ENCODE results near the gene USF1. TPM values are rescaled to one million over a fixed set of nuclear protein-coding genes. Genes with fewer than 3 reads are reported as not detected.
A peak's percentile ranks its signal among the peaks of the same experiment; 100 is the strongest.

Gene USF1
- total RNA-seq, 4 donors from 2014 or later, result 35.9 to 55.7 (median 49.4) TPM

DNA sequence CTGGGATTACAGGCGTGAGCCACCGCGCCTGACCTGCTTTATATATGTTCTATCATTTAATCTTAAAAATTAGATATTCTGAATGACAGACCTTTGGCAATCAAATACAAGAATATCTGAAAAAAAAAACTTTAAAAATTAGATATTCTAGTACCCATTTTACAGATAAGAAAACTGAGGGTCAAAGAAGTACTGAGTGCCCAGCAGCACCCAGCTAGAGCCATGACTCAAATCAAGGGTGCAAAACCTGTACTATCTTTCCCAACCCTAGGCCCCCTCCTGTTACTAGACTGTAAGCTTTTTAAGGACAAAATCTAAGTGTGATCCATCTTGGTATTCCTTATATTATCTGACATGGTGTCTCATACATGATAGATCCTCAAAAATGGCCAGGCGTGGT lies 15.6 kb upstream of the USF1 start:
- peaks cover 0 to 4% (median 0%) of the 10 kb centered on the region in 3 donors for H3K4me1 ChIP-seq
- 86 to 100% methylated on average over 3 to 4 of the region's 4 CpGs for WGBS, 2 donors
- H3K27ac ChIP-seq, result no peak overlapping the region
- no peak for DNase-seq
- H3K4me3 ChIP-seq, result no peak overlapping the region
- no peak for TF ChIP-seq POLR2A (IDR thresholded peaks at IDR 0.05)
- TF ChIP-seq, protein P1, sequence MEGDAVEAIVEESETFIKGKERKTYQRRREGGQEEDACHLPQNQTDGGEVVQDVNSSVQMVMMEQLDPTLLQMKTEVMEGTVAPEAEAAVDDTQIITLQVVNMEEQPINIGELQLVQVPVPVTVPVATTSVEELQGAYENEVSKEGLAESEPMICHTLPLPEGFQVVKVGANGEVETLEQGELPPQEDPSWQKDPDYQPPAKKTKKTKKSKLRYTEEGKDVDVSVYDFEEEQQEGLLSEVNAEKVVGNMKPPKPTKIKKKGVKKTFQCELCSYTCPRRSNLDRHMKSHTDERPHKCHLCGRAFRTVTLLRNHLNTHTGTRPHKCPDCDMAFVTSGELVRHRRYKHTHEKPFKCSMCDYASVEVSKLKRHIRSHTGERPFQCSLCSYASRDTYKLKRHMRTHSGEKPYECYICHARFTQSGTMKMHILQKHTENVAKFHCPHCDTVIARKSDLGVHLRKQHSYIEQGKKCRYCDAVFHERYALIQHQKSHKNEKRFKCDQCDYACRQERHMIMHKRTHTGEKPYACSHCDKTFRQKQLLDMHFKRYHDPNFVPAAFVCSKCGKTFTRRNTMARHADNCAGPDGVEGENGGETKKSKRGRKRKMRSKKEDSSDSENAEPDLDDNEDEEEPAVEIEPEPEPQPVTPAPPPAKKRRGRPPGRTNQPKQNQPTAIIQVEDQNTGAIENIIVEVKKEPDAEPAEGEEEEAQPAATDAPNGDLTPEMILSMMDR (IDR thresholded peaks at IDR 0.05), result no peak
- peaks cover 0 to 34% (median 0%) of the 10 kb centered on the region in 3 donors for H3K36me3 ChIP-seq
- intact Hi-C loops (cut with DNase I), result no loop called here
- no peaks in the 10 kb centered on the region for H3K9me3 ChIP-seq
- H3K27me3 ChIP-seq, result peaks cover 0 to 6% (median 0%) of the 10 kb centered on the region in 4 donors

DNA sequence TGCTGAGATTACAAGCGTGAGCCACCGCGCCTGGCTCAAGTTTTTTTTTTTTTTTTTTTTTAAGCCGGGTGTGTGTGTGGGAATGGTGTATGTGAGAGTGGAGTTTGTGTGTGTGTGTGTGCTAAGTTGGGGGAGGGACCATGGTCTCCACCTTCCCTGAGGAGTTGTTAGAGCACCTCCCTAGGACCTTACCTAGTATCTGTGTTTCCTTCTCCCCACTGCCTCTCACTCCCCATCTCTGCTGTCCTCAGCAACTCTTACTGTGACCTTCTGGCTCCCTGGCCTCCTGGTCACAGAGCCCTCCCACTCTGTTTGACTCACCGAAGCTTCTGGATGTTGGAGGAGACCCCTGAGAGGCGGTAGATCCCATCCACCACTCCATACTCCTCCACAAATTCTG lies 13.5 kb upstream of the USF1 start:
- 85 to 91% methylated on average over 4 to 6 of the region's 6 CpGs for WGBS, 2 donors
- Histone ChIP-seq H3K4me1 (peaks cover 0 to 4% (median 0%) of the 10 kb centered on the region in 3 donors), H3K36me3 (peaks cover 0 to 42% (median 4%) of the 10 kb centered on the region in 3 donors), H3K4me3 (no peak overlapping the region), H3K27me3 (peaks cover 0 to 24% (median 0%) of the 10 kb centered on the region in 4 donors), H3K9me3 (no peaks in the 10 kb centered on the region), H3K27ac (no peak overlapping the region)
- no peak for DNase-seq
- no peak for TF ChIP-seq POLR2A (IDR thresholded peaks at IDR 0.05)
- TF ChIP-seq, protein P1 (IDR thresholded peaks at IDR 0.05), result no peak
- intact Hi-C loops (cut with DNase I), result no loop called here

DNA sequence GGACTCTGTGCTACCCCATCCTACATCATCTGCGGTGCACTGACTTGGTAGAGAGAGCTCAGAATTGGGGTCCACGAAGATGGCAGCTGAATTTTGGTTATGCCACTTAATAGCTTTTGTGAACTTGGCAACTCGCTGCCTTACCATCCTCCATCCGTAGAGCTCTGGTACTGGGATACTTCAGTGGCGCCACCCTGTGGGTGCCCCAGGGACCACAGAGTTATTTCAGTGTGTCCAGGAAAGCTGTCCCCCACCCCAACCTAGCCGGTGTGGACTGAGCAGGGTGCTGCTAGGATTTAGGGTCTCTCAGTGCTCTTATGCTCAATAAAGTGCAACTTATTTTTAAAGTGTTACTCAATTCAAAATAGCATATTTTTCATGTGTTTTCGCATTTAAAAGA lies 9.0 kb upstream of the USF1 start:
- Histone ChIP-seq H3K4me1 (peaks cover 0 to 4% (median 0%) of the 10 kb centered on the region in 3 donors), H3K9me3 (no peaks in the 10 kb centered on the region), H3K4me3 (no peak overlapping the region), H3K27me3 (peaks cover 0 to 25% (median 0%) of the 10 kb centered on the region in 4 donors), H3K27ac (no peak overlapping the region), H3K36me3 (peaks cover 0 to 86% (median 27%) of the 10 kb centered on the region in 3 donors)
- WGBS, 2 donors, result 61 to 76% methylated on average over 3 to 7 of the region's 7 CpGs
- TF ChIP-seq, protein P1 (IDR thresholded peaks at IDR 0.05), result peak in 1 of 6 experiments; percentile 10
- no peak for TF ChIP-seq POLR2A (IDR thresholded peaks at IDR 0.05)
- intact Hi-C loops (cut with DNase I), result no loop called here
- no peak for DNase-seq

DNA sequence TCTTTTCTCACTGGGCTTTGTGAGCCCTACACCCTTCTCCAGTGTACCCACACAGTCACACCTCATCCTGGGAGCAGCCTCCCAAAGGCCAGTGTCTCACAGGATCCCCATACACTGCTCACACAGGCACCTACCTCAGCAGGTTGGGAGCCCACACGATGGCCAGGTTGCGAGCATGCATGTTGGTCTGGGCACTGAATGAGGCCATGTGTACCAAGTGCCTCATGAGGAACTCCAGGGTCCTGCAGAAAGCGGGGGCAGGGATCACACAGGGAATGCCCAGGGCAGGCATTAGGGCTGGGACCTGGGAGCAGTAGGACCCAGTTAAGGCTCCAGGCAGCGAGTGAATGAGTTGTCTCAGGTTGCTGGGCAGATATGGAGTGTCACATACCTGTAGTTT lies 8.5 kb upstream of the USF1 start:
- Histone ChIP-seq H3K9me3 (no peaks in the 10 kb centered on the region), H3K4me3 (no peak overlapping the region), H3K4me1 (no peaks in the 10 kb centered on the region), H3K36me3 (peaks cover 0 to 91% (median 27%) of the 10 kb centered on the region in 3 donors), H3K27me3 (peaks cover 0 to 25% (median 0%) of the 10 kb centered on the region in 4 donors), H3K27ac (no peak overlapping the region)
- WGBS, 2 donors, result 86 to 87% methylated on average over 1 to 4 of the region's 4 CpGs
- no peak for DNase-seq
- intact Hi-C loops (cut with DNase I), result no loop called here
- TF ChIP-seq, protein P1 (IDR thresholded peaks at IDR 0.05), result no peak
- TF ChIP-seq POLR2A (IDR thresholded peaks at IDR 0.05), result no peak

DNA sequence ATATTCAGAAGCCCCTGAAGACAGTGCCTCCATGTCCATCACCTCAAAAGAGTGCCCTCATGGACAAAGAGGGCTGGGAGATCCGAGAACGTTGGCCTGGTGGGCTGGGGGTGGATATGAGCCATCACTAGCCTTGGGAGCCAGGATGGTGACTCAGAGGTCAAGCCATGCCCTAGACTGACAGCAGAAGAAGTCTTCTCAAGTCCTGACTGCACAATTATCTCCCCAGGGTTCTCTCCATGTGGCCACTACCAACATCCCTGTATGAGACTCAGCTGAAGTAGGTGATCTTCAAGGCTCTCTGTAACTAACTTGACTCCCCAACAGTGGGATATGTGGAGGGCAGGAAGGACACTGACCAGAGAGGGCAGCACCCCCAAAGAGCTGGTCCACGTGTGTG lies 7.1 kb upstream of the USF1 start:
- DNase-seq, result no peak
- H3K4me3 ChIP-seq, result no peak overlapping the region
- TF ChIP-seq, protein P1 (IDR thresholded peaks at IDR 0.05), result no peak
- no peak for TF ChIP-seq POLR2A (IDR thresholded peaks at IDR 0.05)
- no peak overlapping the region for H3K27ac ChIP-seq
- H3K27me3 ChIP-seq, result peaks cover 0 to 25% (median 0%) of the 10 kb centered on the region in 4 donors
- no peaks in the 10 kb centered on the region for H3K9me3 ChIP-seq
- peaks cover 0 to under 1% (median 0%) of the 10 kb centered on the region in 3 donors for H3K4me1 ChIP-seq
- intact Hi-C loops (cut with DNase I), result no loop called here
- H3K36me3 ChIP-seq, result peaks cover 0 to 95% (median 27%) of the 10 kb centered on the region in 3 donors
- WGBS, 2 donors, result 70 to 76% methylated on average over 2 to 3 of the region's 3 CpGs

All from esophagus squamous epithelium (tissue), 5 donors.